ENCODE data around the gene GDAP2. TPM values are rescaled to one million over a fixed set of nuclear protein-coding genes. Genes with fewer than 3 reads are reported as not detected.

GDAP2 gene
- total and polyA plus RNA-seq, 3 donors from 2014 or later, result 20.0 to 47.6 (median 44.7) TPM

DNA sequence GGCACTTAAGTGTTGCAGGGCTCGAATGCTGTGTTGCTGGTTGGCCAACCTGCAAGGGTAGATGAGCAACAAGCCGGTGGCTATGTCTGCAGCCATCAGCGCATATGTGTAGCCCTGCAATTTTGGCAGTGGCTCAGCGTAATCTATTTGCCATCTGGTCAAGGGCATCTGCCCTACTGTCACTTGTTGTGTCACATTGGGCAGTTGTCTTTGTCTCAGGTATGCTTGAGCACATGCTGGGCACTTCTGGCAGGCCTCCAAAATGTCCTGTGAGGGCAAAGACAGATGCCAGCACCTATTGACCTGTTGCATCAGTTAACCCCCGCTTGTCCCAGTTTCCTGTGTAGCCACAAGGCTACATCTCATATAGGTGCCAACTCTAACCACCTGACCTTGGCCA lies 111.8 kb downstream of the GDAP2 start:
- no peaks in the 10 kb centered on the region for H3K9me3 ChIP-seq
- no peak for TF ChIP-seq POLR2A (IDR thresholded peaks at IDR 0.05)
- no peak for TF ChIP-seq CTCF (IDR thresholded peaks at IDR 0.05)
- H3K4me1 ChIP-seq, result peaks cover 13% of the 10 kb centered on the region
- no peak overlapping the region for H3K27ac ChIP-seq
- H3K4me3 ChIP-seq, result no peak overlapping the region
- no peaks in the 10 kb centered on the region for H3K36me3 ChIP-seq (ENCODE audit: low read depth, missing control alignments)
- DNase-seq, result no peak
- 91 to 93% methylated on average over 4 to 5 of the region's 5 CpGs for whole genome bisulfite sequencing, 2 donors
- no peaks in the 10 kb centered on the region for H3K27me3 ChIP-seq
- intact Hi-C loops (cut with DNase I; ENCODE audit: low total_unique reads), result no loop called here

DNA sequence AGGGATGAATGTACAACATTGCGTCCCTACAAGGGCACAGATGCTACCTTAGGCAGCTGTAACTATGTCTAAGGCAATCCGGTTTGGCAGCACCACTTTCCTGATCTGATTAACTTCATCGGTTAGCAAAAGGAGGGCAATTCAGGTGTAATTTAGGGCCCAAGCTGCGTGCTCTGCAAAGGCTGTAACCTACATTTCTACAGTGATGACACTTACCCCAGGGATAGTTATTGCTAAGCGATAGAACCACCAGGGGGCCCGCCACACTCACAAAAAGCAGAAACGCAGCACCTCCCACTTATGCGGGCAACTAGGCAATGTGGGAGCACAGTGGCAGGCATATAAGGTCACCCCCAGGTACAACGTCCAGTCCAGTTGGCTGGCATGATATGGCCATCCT lies 113.5 kb downstream of the GDAP2 start:
- WGBS, 2 donors, result 82 to 87% methylated on average over 6 to 9 of the region's 9 CpGs
- H3K27me3 ChIP-seq, result no peaks in the 10 kb centered on the region
- H3K9me3 ChIP-seq, result no peaks in the 10 kb centered on the region
- no peak overlapping the region for H3K4me3 ChIP-seq
- no peak overlapping the region for H3K27ac ChIP-seq
- no peaks in the 10 kb centered on the region for H3K36me3 ChIP-seq (ENCODE audit: low read depth, missing control alignments)
- peaks cover 9% of the 10 kb centered on the region for H3K4me1 ChIP-seq
- TF ChIP-seq POLR2A (IDR thresholded peaks at IDR 0.05), result no peak
- no peak for TF ChIP-seq CTCF (IDR thresholded peaks at IDR 0.05)
- intact Hi-C loops (cut with DNase I; ENCODE audit: low total_unique reads), result no loop called here
- DNase-seq, result no peak

DNA sequence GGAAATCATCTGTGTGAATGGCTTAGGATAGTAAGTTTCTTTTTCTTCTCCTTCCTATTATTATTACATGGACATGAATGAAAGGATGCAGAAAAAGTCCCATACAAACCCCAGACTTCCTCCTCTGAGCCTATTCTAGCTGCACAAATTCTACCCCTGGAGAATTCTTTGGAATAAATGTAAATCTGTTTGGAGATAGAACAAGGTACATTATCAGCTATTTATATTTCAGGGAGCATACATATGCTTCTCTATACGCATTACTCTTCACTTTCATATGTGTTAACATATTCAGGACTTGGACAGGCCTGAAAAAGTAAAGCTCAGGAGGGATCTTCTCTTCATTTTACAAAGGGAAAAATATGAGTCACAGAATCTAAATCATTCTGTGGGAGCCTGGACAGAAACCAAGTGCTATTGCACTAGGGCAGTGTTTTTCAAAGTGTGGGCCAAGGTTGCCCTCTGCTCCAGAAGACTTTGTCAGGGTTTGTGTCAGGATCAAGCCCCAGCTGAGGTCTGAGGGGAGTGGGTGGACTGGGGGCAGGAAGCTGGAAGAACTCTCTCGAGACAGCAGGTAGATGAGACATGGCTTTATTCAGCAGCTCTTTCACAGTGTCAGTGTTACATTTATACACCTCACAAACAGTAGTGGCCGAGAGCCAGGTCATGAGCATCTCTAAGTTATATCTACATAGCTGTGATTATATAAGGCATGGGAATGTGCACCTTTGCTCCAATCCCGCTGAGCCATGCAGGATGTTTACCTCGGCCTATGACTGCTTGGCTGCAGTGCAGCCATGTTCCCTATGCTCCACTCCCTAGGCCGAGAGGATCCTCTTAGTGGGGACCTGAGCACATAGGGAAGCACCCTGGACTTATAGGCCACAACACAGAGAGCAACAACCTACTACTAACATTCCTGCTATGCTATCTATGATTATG lies 114.3 kb downstream of the GDAP2 start:
- no peak for DNase-seq
- intact Hi-C loops (cut with DNase I; ENCODE audit: low total_unique reads), result no loop called here

More for the DNA sequence above, 114.3 kb downstream of the GDAP2 start:
- no peak for TF ChIP-seq POLR2A (IDR thresholded peaks at IDR 0.05)
- TF ChIP-seq CTCF (IDR thresholded peaks at IDR 0.05), result no peak
- no peaks in the 10 kb centered on the region for H3K36me3 ChIP-seq (ENCODE audit: low read depth, missing control alignments)
- H3K27ac ChIP-seq, result no peak overlapping the region
- peaks cover 9% of the 10 kb centered on the region for H3K4me1 ChIP-seq
- H3K4me3 ChIP-seq, result no peak overlapping the region
- no peaks in the 10 kb centered on the region for H3K27me3 ChIP-seq
- H3K9me3 ChIP-seq, result no peaks in the 10 kb centered on the region
- WGBS, 2 donors, result 77 to 85% methylated on average over 3 to 6 of the region's 6 CpGs

Other genes starting within 250 kb of the GDAP2 start
- gene WDR3, start 118 bp upstream of the GDAP2 start, total RNA-seq, result 10 to 100 TPM; 15.6 to 21.9 TPM
- gene WDR3, start 118 bp upstream of the GDAP2 start, polyA plus RNA-seq (ENCODE audit: insufficient read depth, low read depth, low replicate concordance), result 34.4 TPM